Gastrocnemius medialis (tissue), 4 donors: Measurements from ENCODE around the gene SRP72. TPM values are rescaled to one million over a fixed set of nuclear protein-coding genes. Genes with fewer than 3 reads are reported as not detected.

Source experiments
- ATAC-seq, 2 donors: fragments of 150-250 bp; one replicate each; pipeline ENCODE4 v1.9.1; 2016
- DNase-seq, 2 donors: peaks; one replicate each; pipeline ENCODE4 v3.0.0-alpha.2; 2019
- H3K27ac ChIP-seq, 4 donors: fragments of 200-600 bp; sonication (generic); 1 replicate in 1 of 4; 2 replicates in 3 of 4; pipeline ENCODE4 v1.5.1; 2016 to 2018; ENCODE audit warnings: mild to moderate bottlenecking in 2 of 4, moderate library complexity in 1 of 4
- H3K27me3 ChIP-seq, 3 donors: fragments of 200-600 bp; sonication (generic) in 2 of 3; 1 replicate in 1 of 3; 2 replicates in 2 of 3; pipeline versions ENCODE4 v1.5.1 to v1.6.0; 2016 to 2019; ENCODE audit warnings: mild to moderate bottlenecking in 1 of 3, moderate library complexity in 1 of 3
- H3K36me3 ChIP-seq, 2 donors: fragments of 200-600 bp; sonication (generic) in 1 of 2; one replicate each; pipeline ENCODE4 v1.5.1; 2017 to 2018
- H3K4me1 ChIP-seq, 2 donors: fragments of 200-600 bp; sonication (generic) in 1 of 2; one replicate each; pipeline ENCODE4 v1.5.1; 2016 to 2017; ENCODE audit warnings: mild to moderate bottlenecking in 2 of 2
- H3K4me3 ChIP-seq, 4 donors: fragments of 200-600 bp; sonication (generic) in 3 of 4; 1 replicate in 1 of 4; 2 replicates in 3 of 4; pipeline ENCODE4 v1.5.1; 2016 to 2019; ENCODE audit warnings: mild to moderate bottlenecking in 2 of 4
- H3K9me3 ChIP-seq, 3 donors: fragments of 200-600 bp; sonication (generic) in 2 of 3; 1 replicate in 1 of 3; 2 replicates in 2 of 3; pipeline ENCODE4 v1.5.1; 2016 to 2019
- CTCF ChIP-seq, 5 experiments: fragments of 450-650 bp in 3 of 5; fragments of 200-600 bp in 2 of 5; sonication (generic) in 2 of 5; IDR thresholded peaks in 4 of 5; conservative IDR thresholded peaks in 1 of 5; 1 replicate in 4 of 5; 2 replicates in 1 of 5; pipeline ENCODE4 v1.5.1; 2016 to 2019; ENCODE audit warnings: antibody characterized with exemption in 5 of 5, mild to moderate bottlenecking in 3 of 5, moderate library complexity in 3 of 5
- POLR2A ChIP-seq, 2 donors: fragments of 450-650 bp; IDR thresholded peaks; one replicate each; pipeline ENCODE4 v1.6.1; 2017; ENCODE audit warnings: antibody characterized with exemption in 2 of 2, mild to moderate bottlenecking in 2 of 2, moderate library complexity in 2 of 2
- in situ Hi-C, 4 donors: fragments of 200-750 bp; cut with MboI; loops; one replicate each; pipeline versions ENCODE4 v1.15.0 to v1.8.0; 2017; ENCODE audit warnings: low sequenced_read_pairs in 4 of 4
- intact Hi-C: fragments of 100-400 bp; cut with DNase I; formaldehyde crosslinking; loops from one replicate; pipeline ENCODE4 v1.15.1; 2023; ENCODE audit warnings: low total_unique reads
- total RNA-seq, 4 donors: library from RNA; depleted of rRNA; stranded (reverse); fragments of >200 nt; gene quantifications; one replicate each; pipeline versions ENCODE4 v1.1.0 to v1.2.3, GENCODE V29; 2016

The SRP72 gene
- 10 to 100 TPM; 35.8 to 70.4 (median 53.1) TPM for total RNA-seq

- ATAC-seq (peak; percentile 97), DNase-seq (peak; percentile 79 to 81)
- in situ Hi-C loops: loop anchor here in 1 of 4 donors (25.0 kb wide), 1 partner anchor 520 kb away; the partner anchor contains the start of genes NOA1 and POLR2B
- H3K27ac ChIP-seq: peak within 1 kb of the TSS; percentile 93 to 97 (median 95)
- H3K9me3 ChIP-seq: no peaks in the 10 kb centered on the region
- peaks cover 38 to 41% of the 10 kb centered on the region in 2 donors for H3K4me1 ChIP-seq
- intact Hi-C loops: loop anchor here (1.0 to 10.0 kb wide), 3 partner anchors 32 to 80 kb away; partner anchors contain the start of genes AASDH and PPAT
- no peaks in the 10 kb centered on the region for H3K27me3 ChIP-seq
- peak within 1 kb of the TSS; percentile 91 to 100 (median 100) for H3K4me3 ChIP-seq
- H3K36me3 ChIP-seq: peaks cover 0 to 27% of the 10 kb centered on the region in 2 donors
- no peak for TF ChIP-seq CTCF (IDR thresholded peaks at IDR 0.05 in 4 of 5, conservative IDR thresholded peaks at IDR 0.05 in 1 of 5)
- peak; percentile 35 to 62 for TF ChIP-seq POLR2A (IDR thresholded peaks at IDR 0.05)
Measured at GRCh38 chr4:56467284-56468096, at the start of gene SRP72. SRP72 (plus strand) TSS chr4:56467617; CDS start chr4:56467636, 19 bp downstream.

GRCh38 chr4:56424176-56424575 is 43.2 kb upstream of the SRP72 start:
- TF ChIP-seq CTCF (IDR thresholded peaks at IDR 0.05 in 4 of 5, conservative IDR thresholded peaks at IDR 0.05 in 1 of 5): no peak
- no peak for TF ChIP-seq POLR2A (IDR thresholded peaks at IDR 0.05)
- Histone ChIP-seq H3K36me3 (no peaks in the 10 kb centered on the region), H3K9me3 (no peaks in the 10 kb centered on the region), H3K27ac (no peak overlapping the region), H3K27me3 (no peaks in the 10 kb centered on the region), H3K4me3 (no peak overlapping the region), H3K4me1 (peaks cover 0 to 8% of the 10 kb centered on the region in 2 donors)
- intact Hi-C loops (loop anchor here (1.0 to 10.0 kb wide), 2 partner anchors 376 to 411 kb away; no protein-coding TSS in a partner anchor), in situ Hi-C loops (loop anchor here in 3 of 4 donors (10.0 to 25.0 kb wide), 3 partner anchors 388 to 413 kb away; partner anchors contain the start of gene SPINK2 (in 1 of the 3))
- no peak for ATAC-seq
- DNase-seq: no peak

GRCh38 chr4:56424697-56425514 is 42.5 kb upstream of the SRP72 start:
- no peak for DNase-seq
- intact Hi-C loops (loop anchor here (1.0 to 10.0 kb wide), 3 partner anchors 119 to 410 kb away; no protein-coding TSS in a partner anchor), in situ Hi-C loops (loop anchor here (10.0 to 25.0 kb wide), 3 partner anchors 387 to 412 kb away; partner anchors contain the start of gene SPINK2 (in 1 of the 4))
- ATAC-seq: peak in 1 of 2 donors; percentile 44
- Histone ChIP-seq H3K4me3 (no peak overlapping the region), H3K9me3 (no peaks in the 10 kb centered on the region), H3K36me3 (no peaks in the 10 kb centered on the region), H3K4me1 (peaks cover 0 to 8% of the 10 kb centered on the region in 2 donors), H3K27me3 (no peaks in the 10 kb centered on the region), H3K27ac (no peak overlapping the region)
- TF ChIP-seq POLR2A (IDR thresholded peaks at IDR 0.05) (no peak), CTCF (IDR thresholded peaks at IDR 0.05 in 4 of 5, conservative IDR thresholded peaks at IDR 0.05 in 1 of 5) (peak; percentile 41 to 70 (median 58))

GRCh38 chr4:56425518-56425917 is 41.9 kb upstream of the SRP72 start:
- no peak for TF ChIP-seq POLR2A (IDR thresholded peaks at IDR 0.05)
- TF ChIP-seq CTCF (IDR thresholded peaks at IDR 0.05 in 4 of 5, conservative IDR thresholded peaks at IDR 0.05 in 1 of 5): no peak
- Histone ChIP-seq H3K9me3 (no peaks in the 10 kb centered on the region), H3K27me3 (no peaks in the 10 kb centered on the region), H3K27ac (no peak overlapping the region), H3K36me3 (no peaks in the 10 kb centered on the region), H3K4me3 (no peak overlapping the region), H3K4me1 (peaks cover 0 to 8% of the 10 kb centered on the region in 2 donors)
- DNase-seq (no peak), ATAC-seq (no peak)
- intact Hi-C loops (loop anchor here (1.0 to 10.0 kb wide), 2 partner anchors 119 to 409 kb away; no protein-coding TSS in a partner anchor), in situ Hi-C loops (loop anchor here in 2 of 4 donors (10.0 to 25.0 kb wide), 2 partner anchors 409 to 412 kb away; no protein-coding TSS in a partner anchor)
